HUES48 (cell line): ENCODE data around the gene ZNF322.
A peak's percentile ranks its signal among the peaks of the same experiment; 100 is the strongest.

Experiments used
- H3K27ac ChIP-seq: one replicate; pipeline ENCODE4 v1.7.0; 2013; ENCODE audit warnings: low read depth, low read length, inconsistent platforms
- H3K27me3 ChIP-seq: 2 replicates; pipeline ENCODE4 v1.6.1; 2013; ENCODE audit warnings: mild to moderate bottlenecking, low read length; ENCODE audit not compliant: control insufficient read depth, insufficient read depth
- H3K36me3 ChIP-seq: 2 replicates; pipeline ENCODE4 v1.6.1; 2013; ENCODE audit warnings: low read length; ENCODE audit not compliant: control insufficient read depth, insufficient read depth
- H3K4me1 ChIP-seq: 2 replicates; pipeline ENCODE4 v1.6.1; 2013; ENCODE audit warnings: mild to moderate bottlenecking, low read length; ENCODE audit not compliant: control insufficient read depth, insufficient read depth
- H3K4me3 ChIP-seq: 2 replicates; pipeline ENCODE4 v1.5.1; 2013; ENCODE audit warnings: mild to moderate bottlenecking, low read depth, low read length
- H3K9ac ChIP-seq: 2 replicates; pipeline ENCODE4 v1.6.1; 2013; ENCODE audit warnings: mild to moderate bottlenecking, low read depth, low read length, moderate library complexity
- H3K9me3 ChIP-seq: 2 replicates; pipeline ENCODE4 v1.6.1; 2013; ENCODE audit warnings: low read length; ENCODE audit not compliant: control insufficient read depth, insufficient read depth

The ZNF322 gene

DNA sequence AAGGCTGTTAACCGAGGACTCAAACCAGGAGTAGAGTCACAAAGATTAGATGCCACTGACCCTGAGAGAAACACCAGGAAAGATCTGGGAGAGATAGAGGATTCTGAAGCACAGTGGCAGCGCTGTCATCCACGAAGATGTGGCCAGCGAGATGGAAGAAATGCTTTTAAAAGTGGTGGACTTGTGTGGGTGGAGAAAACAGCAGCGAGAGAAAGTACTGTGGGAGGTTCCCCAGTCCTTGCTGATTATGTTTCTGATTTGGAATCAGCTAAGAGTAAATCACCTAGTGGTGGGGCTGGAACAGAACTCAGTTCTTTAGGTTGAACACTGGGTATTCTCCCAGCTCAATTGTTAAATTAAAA is 435 bp upstream of the ZNF322 start:
- Histone ChIP-seq H3K36me3 (peaks cover 26% of the 10 kb centered on the region), H3K27ac (no peak overlapping the region)

DNA sequence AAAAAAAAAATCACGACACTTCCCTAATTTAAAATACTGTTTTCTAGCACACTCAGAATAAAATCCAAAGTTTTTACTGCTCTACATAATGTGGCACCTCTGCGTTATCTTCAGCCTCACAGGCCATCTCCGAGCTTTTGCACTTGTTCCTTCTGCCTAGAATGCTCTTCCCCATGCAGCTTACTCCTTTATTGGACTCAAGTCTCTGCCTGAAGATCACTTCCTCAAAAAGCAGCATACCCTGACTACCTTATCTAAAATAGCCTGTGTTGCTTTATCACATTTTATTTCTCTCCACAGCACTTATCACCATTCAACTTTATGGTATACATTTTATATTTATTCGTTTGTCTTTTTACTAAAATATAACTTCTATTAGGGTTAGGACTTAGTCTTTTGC is 2.3 kb downstream of the ZNF322 start:
- H3K4me1 ChIP-seq: peaks cover 8% of the 10 kb centered on the region
- no peak overlapping the region for H3K27ac ChIP-seq
- H3K27me3 ChIP-seq: 0 out of 2 replicates have a peak, but pooled peaks cover 9% of the 10 kb centered on the region
- H3K9ac ChIP-seq: no peak overlapping the region
- H3K36me3 ChIP-seq: peaks cover 46% of the 10 kb centered on the region
- no peaks in the 10 kb centered on the region for H3K9me3 ChIP-seq
- H3K4me3 ChIP-seq: no peak overlapping the region

More for the DNA sequence above, 435 bp upstream of the ZNF322 start:
- H3K4me3 ChIP-seq: peak overlapping the region; percentile 99
- H3K9me3 ChIP-seq: no peaks in the 10 kb centered on the region
- H3K27me3 ChIP-seq: 0 out of 2 replicates have a peak, but pooled peaks cover 16% of the 10 kb centered on the region
- no peak overlapping the region for H3K9ac ChIP-seq
- H3K4me1 ChIP-seq: peaks cover 8% of the 10 kb centered on the region

DNA sequence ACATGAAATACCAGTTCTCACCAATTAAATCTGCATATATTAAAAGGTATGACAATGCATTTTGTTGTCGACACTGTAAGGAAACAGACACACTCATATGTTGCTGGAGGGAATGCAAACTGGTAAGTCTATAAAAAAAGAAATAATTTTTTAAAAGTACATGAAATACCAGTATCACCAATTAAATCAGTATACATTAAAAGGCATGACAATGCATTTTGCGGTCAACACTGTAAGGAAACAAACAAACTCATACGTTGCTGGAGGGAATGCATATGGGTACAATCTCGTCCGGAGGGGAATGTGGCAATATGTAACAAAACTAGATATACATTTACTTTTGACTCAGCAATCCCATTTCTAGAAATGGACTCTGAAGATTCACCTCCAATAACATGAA is 6.5 kb downstream of the ZNF322 start:
- Histone ChIP-seq H3K36me3 (peaks cover 52% of the 10 kb centered on the region), H3K27me3 (no peaks in the 10 kb centered on the region), H3K9me3 (no peaks in the 10 kb centered on the region), H3K27ac (no peak overlapping the region), H3K4me3 (no peak overlapping the region), H3K4me1 (no peaks in the 10 kb centered on the region), H3K9ac (no peak overlapping the region)

DNA sequence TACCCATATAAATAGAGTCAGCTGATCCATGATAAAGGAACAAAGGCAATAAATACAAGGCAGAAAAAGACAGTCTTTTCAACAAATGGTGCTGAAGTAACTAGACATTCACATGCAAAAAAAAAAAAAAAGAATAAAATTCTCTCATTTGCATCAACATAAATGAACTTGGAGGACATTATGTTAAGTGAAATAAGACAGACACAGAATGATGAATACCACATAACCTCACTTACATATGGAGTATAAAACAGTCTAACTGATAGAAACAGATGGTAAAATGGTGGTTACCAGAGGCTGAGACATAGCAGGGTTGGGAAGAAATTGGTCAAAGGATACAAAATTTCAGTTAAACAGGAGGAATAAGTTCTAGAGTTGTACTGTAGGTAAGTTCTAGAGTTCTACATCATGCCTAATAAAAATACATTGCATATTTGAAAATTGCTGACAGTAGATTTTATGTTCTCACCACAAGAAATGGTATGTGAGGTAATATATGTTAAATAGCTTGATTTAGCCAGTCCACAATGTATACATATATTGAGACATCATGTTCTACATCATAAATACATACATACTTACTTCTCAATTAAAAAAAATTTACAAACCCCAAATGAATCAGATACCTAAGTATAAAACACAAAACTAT is 8.3 kb downstream of the ZNF322 start:
- peaks cover 40% of the 10 kb centered on the region for H3K36me3 ChIP-seq
- H3K27ac ChIP-seq: no peak overlapping the region
- no peaks in the 10 kb centered on the region for H3K4me1 ChIP-seq
- no peak overlapping the region for H3K9ac ChIP-seq
- H3K27me3 ChIP-seq: no peaks in the 10 kb centered on the region
- no peaks in the 10 kb centered on the region for H3K9me3 ChIP-seq
- no peak overlapping the region for H3K4me3 ChIP-seq

DNA sequence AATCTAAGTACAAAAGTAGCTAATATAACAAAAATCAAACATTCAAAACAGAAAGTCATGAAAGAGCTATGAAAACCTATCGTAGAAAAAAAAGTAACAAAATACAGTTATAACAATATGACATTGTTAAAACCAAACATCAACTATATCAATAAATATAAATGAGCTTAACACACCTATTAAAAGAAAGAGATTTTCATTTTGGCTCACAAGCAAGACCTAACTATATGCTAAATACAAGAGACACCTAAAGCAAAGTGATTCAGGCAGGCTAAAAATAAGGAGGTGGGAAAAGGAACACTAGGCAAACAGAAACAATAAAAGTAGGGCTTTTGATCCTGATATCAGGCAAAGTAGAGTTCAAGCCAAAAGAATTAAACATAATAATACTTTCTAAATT is 13.5 kb downstream of the ZNF322 start:
- Histone ChIP-seq H3K27ac (no peak overlapping the region), H3K36me3 (peaks cover 30% of the 10 kb centered on the region), H3K4me1 (no peaks in the 10 kb centered on the region), H3K4me3 (no peak overlapping the region), H3K9ac (no peak overlapping the region), H3K9me3 (no peaks in the 10 kb centered on the region), H3K27me3 (no peaks in the 10 kb centered on the region)

DNA sequence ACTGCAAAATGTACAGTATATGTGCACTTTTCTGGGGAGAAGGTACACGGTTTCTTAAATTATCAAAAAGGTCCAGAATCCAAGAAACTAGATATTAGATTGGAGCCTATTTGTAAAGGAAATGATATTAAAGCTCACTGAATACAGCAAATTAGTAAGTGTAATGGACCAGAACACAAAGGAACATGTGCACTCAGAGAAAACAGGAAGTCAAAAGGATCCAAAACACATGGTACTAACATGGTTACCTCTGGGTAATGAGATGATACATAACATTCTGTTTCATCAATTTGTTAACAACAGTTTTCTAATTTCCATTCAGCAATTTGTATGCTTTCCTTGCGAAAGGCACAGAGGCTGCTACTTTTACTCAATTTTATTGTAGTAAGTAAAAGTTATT is 18.7 kb downstream of the ZNF322 start:
- Histone ChIP-seq H3K27me3 (no peaks in the 10 kb centered on the region), H3K9ac (no peak overlapping the region), H3K4me1 (no peaks in the 10 kb centered on the region), H3K27ac (no peak overlapping the region), H3K4me3 (no peak overlapping the region), H3K9me3 (no peaks in the 10 kb centered on the region), H3K36me3 (peaks cover 52% of the 10 kb centered on the region)

DNA sequence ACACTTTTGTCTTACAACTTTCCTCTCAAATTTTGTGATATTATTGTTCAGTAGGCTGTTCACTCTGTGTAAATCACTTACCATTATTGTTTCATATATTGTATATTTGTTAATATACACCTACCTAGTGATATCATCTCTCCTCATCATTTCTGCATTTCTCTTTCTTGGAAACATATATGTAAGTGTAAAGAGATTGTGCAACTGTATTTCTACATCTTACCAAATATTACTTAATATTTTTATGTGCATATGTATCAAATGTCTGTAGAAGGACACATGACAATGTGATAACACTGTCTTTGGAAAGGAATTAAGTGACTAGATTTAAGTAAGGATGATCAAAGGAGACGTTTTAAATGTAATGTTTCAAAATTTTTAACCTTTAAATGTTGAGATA is 30.2 kb downstream of the ZNF322 start:
- Histone ChIP-seq H3K27me3 (no peaks in the 10 kb centered on the region), H3K9ac (no peak overlapping the region), H3K4me3 (no peak overlapping the region), H3K9me3 (no peaks in the 10 kb centered on the region), H3K27ac (no peak overlapping the region), H3K36me3 (0 out of 2 replicates have a peak, but pooled peaks cover 4% of the 10 kb centered on the region), H3K4me1 (no peaks in the 10 kb centered on the region)

DNA sequence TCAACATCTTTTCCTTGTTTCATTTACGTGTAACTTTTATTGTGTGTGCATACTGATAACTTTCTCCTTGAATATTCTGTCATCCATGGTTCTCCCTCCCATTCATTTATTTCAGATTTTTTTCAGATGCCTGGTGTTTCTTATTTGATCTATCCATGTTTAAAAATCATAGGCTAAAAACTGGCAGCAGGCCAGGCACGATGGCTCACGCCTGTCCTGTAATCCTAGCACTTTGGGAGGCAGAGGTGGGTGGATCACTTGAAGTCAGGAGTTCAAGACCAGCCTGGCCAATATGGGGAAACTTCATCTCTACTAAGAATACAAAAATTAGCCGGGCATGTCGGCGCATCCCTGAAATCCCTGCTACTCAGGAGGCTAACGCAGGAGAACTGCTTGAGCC is 31.7 kb downstream of the ZNF322 start:
- Histone ChIP-seq H3K27me3 (no peaks in the 10 kb centered on the region), H3K9me3 (no peaks in the 10 kb centered on the region), H3K27ac (no peak overlapping the region), H3K4me1 (no peaks in the 10 kb centered on the region), H3K36me3 (no peaks in the 10 kb centered on the region), H3K9ac (no peak overlapping the region), H3K4me3 (no peak overlapping the region)

DNA sequence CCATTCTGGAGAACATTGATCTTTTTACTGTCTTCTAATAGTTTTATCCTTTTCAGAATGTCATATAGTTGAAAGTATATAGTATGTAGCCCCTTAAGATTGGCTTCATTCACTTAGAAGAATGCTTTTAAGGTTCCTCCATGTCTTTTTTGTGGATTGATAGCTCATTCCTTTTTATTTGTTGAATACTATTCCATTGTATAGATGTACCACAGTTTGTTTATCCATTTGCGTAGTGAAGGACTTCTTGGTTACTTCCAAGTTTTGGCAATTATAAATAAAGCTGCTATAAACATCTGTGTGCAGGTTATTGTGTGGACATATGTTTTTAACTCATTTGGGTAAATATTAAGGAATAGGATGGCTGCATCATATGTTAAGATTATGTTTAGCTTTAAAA is 35.0 kb downstream of the ZNF322 start:
- H3K4me1 ChIP-seq: no peaks in the 10 kb centered on the region
- no peaks in the 10 kb centered on the region for H3K9me3 ChIP-seq
- H3K27ac ChIP-seq: no peak overlapping the region
- no peaks in the 10 kb centered on the region for H3K27me3 ChIP-seq
- no peaks in the 10 kb centered on the region for H3K36me3 ChIP-seq
- H3K4me3 ChIP-seq: no peak overlapping the region
- no peak overlapping the region for H3K9ac ChIP-seq

DNA sequence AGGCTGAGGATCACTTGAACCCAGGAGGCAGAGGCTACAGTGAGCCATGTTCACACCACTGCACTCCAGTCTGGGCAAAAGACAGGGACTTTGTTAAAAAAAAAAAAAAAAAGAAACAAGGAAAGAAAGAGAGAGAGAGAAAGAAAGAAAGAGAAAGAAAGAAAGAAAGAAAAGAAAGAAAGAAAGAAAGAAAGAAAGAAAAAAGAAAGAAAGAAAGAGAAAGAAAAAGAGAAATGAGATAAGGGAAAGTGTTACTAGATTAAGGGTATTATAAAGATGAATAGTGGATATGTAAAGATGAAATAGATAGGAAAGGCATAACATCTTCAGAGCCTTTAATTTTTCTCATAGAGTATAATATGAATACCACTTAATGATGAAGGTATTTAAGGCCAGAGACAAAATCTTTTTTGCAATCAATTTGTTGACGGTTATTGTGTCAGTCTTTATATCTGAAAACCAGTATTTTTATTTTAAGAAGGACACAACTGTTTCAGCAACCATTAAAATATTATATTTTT is 36.1 kb downstream of the ZNF322 start:
- no peak overlapping the region for H3K27ac ChIP-seq
- no peaks in the 10 kb centered on the region for H3K9me3 ChIP-seq
- no peaks in the 10 kb centered on the region for H3K4me1 ChIP-seq
- no peaks in the 10 kb centered on the region for H3K27me3 ChIP-seq
- no peak overlapping the region for H3K9ac ChIP-seq
- no peak overlapping the region for H3K4me3 ChIP-seq
- no peaks in the 10 kb centered on the region for H3K36me3 ChIP-seq

DNA sequence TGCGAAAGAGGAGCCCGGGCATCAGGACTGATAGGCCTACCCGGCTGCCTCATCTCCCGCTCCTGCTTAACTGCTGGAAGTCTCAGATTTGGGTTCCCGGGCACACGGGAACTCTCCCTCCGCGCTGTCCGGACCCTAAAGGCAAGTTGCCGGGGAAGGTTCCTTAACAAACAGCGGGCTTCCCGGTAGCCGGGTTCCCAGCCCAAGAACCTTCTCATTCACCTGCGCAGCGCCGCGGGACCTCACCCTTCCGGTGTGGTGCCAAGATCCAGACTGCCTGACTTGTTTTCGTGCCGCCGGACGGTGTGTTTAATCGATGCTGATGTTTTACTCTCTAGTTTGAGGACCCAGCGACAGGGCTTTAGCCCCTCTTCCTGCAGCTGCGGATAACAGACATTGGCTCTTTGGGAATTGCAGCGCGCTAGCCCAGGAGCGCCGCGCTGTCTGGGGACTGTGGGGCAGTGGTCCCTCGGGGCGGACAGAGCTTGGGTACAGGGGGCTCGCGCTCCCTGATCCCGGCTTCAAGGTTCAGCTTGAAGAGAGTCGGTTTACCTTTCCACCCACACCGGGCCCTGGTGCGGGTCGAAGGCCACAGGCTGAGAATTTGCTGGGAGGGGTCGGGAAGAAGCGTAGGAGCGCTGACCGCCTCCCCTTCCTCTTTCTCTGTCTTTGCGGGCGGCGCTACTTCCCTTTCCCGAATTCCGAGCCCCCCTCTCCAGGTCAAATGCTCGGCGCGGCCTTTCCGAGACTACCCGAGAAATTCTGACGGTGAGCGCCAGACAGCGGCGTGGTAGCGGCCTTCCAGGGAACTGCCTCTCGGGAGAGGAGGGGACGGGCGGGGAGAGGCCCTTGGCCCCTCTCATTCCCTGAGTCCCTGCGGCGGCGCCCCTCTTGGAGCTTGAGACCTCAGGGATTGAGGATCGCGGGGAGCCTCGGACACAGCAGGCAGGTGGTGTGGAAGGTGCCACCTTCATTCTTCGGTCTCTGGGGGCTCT is 45.6 kb downstream of the ZNF322 start:
- peaks cover 7% of the 10 kb centered on the region for H3K4me1 ChIP-seq
- H3K9me3 ChIP-seq: no peaks in the 10 kb centered on the region
- no peak overlapping the region for H3K9ac ChIP-seq
- H3K27ac ChIP-seq: no peak overlapping the region
- no peaks in the 10 kb centered on the region for H3K36me3 ChIP-seq
- H3K27me3 ChIP-seq: peaks cover 51% of the 10 kb centered on the region
- H3K4me3 ChIP-seq: peak overlapping the region; percentile 92
